ENCODE data around the gene PGM2. TPM values are rescaled to one million over a fixed set of nuclear protein-coding genes. Genes with fewer than 3 reads are reported as not detected.

Gene PGM2
- total RNA-seq, 4 donors from 2014 or later: 45.7 to 76.4 (median 65.8) TPM

GRCh38 chr4:37828843-37829242, 2.4 kb downstream of the PGM2 start:
- H3K4me3 ChIP-seq: no peak overlapping the region
- no peak overlapping the region for H3K27ac ChIP-seq
- H3K27me3 ChIP-seq: no peaks in the 10 kb centered on the region
- no peak for DNase-seq (ENCODE audit: low spot score in 2 of 2)
- H3K4me1 ChIP-seq: peaks cover 24% of the 10 kb centered on the region
- no peaks in the 10 kb centered on the region for H3K9me3 ChIP-seq
- TF ChIP-seq POLR2A (IDR thresholded peaks at IDR 0.05) (no peak), POLR2AphosphoS5 (IDR thresholded peaks at IDR 0.05) (no peak), EP300 (IDR thresholded peaks at IDR 0.05) (no peak)
- TF ChIP-seq, protein P1, sequence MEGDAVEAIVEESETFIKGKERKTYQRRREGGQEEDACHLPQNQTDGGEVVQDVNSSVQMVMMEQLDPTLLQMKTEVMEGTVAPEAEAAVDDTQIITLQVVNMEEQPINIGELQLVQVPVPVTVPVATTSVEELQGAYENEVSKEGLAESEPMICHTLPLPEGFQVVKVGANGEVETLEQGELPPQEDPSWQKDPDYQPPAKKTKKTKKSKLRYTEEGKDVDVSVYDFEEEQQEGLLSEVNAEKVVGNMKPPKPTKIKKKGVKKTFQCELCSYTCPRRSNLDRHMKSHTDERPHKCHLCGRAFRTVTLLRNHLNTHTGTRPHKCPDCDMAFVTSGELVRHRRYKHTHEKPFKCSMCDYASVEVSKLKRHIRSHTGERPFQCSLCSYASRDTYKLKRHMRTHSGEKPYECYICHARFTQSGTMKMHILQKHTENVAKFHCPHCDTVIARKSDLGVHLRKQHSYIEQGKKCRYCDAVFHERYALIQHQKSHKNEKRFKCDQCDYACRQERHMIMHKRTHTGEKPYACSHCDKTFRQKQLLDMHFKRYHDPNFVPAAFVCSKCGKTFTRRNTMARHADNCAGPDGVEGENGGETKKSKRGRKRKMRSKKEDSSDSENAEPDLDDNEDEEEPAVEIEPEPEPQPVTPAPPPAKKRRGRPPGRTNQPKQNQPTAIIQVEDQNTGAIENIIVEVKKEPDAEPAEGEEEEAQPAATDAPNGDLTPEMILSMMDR (IDR thresholded peaks at IDR 0.05): no peak
- H3K36me3 ChIP-seq: peaks cover 16% of the 10 kb centered on the region
- 75% methylated on average over 3 of the region's 3 CpGs for WGBS

DNA sequence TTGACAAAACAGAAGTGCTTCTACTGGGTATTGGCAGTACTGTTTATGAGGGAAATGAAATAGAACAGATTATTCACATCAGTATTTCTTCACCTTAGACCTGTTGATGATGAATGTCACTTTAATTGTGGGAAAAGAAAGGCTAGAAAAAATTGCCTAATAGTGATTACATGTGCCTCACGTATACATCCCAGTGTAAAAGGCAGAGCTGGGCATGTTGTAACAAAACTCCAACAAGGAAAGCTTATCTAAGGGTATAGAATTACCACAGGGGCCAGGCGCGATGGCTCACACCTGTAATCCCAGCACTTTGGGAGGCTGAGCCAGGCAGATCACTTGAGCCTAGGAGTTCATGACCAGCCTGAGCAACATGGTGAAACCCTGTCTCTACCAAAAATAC, 4.2 kb downstream of the PGM2 start:
- H3K4me3 ChIP-seq: no peak overlapping the region

DNA sequence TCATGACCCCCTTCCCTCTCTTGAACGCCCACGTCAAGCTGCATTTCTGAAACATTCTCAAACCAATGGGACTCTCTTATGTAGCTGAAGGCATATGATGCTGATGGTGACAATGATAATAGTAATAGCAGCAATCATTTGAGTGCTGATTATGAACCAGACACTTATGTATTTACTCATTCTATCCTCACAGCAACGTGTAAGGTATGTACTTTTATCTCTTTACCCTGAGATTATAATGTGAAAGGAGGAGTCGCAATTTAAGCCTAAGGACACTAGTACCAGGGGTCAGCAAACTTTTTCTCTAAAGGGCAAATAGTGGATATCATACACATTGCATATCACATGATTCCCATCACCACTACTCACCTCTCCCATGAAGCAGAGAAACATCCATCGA, 8.5 kb downstream of the PGM2 start:
- H3K27me3 ChIP-seq: no peaks in the 10 kb centered on the region
- 85% methylated on average over 5 of the region's 5 CpGs for WGBS
- peaks cover 7% of the 10 kb centered on the region for H3K4me1 ChIP-seq
- H3K36me3 ChIP-seq: peaks cover 40% of the 10 kb centered on the region
- H3K9me3 ChIP-seq: no peaks in the 10 kb centered on the region
- no peak for TF ChIP-seq POLR2A (IDR thresholded peaks at IDR 0.05)
- TF ChIP-seq EP300 (IDR thresholded peaks at IDR 0.05): no peak
- TF ChIP-seq, protein P1 (IDR thresholded peaks at IDR 0.05): no peak
- TF ChIP-seq POLR2AphosphoS5 (IDR thresholded peaks at IDR 0.05): no peak
- no peak overlapping the region for H3K27ac ChIP-seq
- no peak overlapping the region for H3K4me3 ChIP-seq
- DNase-seq (ENCODE audit: low spot score in 2 of 2): no peak

More for the DNA sequence above, 4.2 kb downstream of the PGM2 start:
- Histone ChIP-seq H3K27me3 (no peaks in the 10 kb centered on the region), H3K27ac (no peak overlapping the region), H3K36me3 (peaks cover 28% of the 10 kb centered on the region), H3K4me1 (peaks cover 18% of the 10 kb centered on the region), H3K9me3 (no peaks in the 10 kb centered on the region)
- 84% methylated on average over 3 of the region's 3 CpGs for WGBS
- TF ChIP-seq, protein P1 (IDR thresholded peaks at IDR 0.05): no peak
- no peak for TF ChIP-seq POLR2A (IDR thresholded peaks at IDR 0.05)
- DNase-seq (ENCODE audit: low spot score in 2 of 2): no peak

- Histone ChIP-seq H3K36me3 (peaks cover 44% of the 10 kb centered on the region), H3K4me3 (no peak overlapping the region), H3K9me3 (no peaks in the 10 kb centered on the region), H3K27me3 (no peaks in the 10 kb centered on the region), H3K27ac (no peak overlapping the region), H3K4me1 (peaks cover 7% of the 10 kb centered on the region)
- DNase-seq (ENCODE audit: low spot score in 2 of 2): no peak
- TF ChIP-seq, protein P1 (IDR thresholded peaks at IDR 0.05): no peak
- TF ChIP-seq POLR2A (IDR thresholded peaks at IDR 0.05) (no peak), POLR2AphosphoS5 (IDR thresholded peaks at IDR 0.05) (no peak), EP300 (IDR thresholded peaks at IDR 0.05) (no peak)
- WGBS: 83% methylated on average over 6 of the region's 6 CpGs
These were observed 9.3 kb downstream of the PGM2 start for GRCh38 chr4:37835806-37836205.

GRCh38 chr4:37836274-37836673, 9.8 kb downstream of the PGM2 start:
- H3K4me1 ChIP-seq: peaks cover 7% of the 10 kb centered on the region
- H3K36me3 ChIP-seq: peaks cover 45% of the 10 kb centered on the region
- no peak for DNase-seq (ENCODE audit: low spot score in 2 of 2)
- no peaks in the 10 kb centered on the region for H3K9me3 ChIP-seq
- 87% methylated on average over 10 of the region's 10 CpGs for WGBS
- no peaks in the 10 kb centered on the region for H3K27me3 ChIP-seq
- no peak overlapping the region for H3K27ac ChIP-seq
- TF ChIP-seq, protein P1 (IDR thresholded peaks at IDR 0.05): no peak
- TF ChIP-seq EP300 (IDR thresholded peaks at IDR 0.05) (no peak), POLR2A (IDR thresholded peaks at IDR 0.05) (no peak), POLR2AphosphoS5 (IDR thresholded peaks at IDR 0.05) (no peak)
- H3K4me3 ChIP-seq: no peak overlapping the region

Data from suprapubic skin (tissue), 4 donors.